HG02623 (cell line): ENCODE data around the gene TMEM144.
"Not testable (repeated sequence)": the region's sequence is repeated elsewhere in the genome, so short reads cannot be mapped to it uniquely, and the experiment has no call there.

Source experiments
- ATAC-seq: cut with Tn5 transposase; IDR thresholded peaks from one replicate; pipeline ENCODE4 v1.9.1; 2021; ENCODE audit warnings: moderate library complexity; ENCODE audit not compliant: unreplicated experiment

Gene TMEM144

DNA sequence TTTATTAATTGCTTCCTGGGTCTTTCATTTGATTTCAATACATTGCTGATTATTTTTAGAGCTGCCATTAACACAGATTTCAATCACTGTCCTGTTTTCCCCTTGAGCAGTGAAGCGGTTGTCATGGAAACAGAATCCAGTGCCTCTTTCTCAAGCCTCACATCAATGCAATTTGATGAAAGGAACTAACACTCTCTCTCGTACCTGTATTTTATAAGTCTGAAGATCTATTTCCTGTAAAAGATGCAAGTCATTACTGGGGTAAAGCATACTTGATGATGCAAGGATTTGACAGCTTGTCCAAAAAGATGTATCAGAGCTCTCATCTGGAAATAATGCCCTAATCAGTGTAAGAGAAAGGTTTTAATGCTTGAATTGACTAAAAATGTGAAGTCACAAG, 19.6 kb upstream of the TMEM144 start:
- ATAC-seq, result no peak

DNA sequence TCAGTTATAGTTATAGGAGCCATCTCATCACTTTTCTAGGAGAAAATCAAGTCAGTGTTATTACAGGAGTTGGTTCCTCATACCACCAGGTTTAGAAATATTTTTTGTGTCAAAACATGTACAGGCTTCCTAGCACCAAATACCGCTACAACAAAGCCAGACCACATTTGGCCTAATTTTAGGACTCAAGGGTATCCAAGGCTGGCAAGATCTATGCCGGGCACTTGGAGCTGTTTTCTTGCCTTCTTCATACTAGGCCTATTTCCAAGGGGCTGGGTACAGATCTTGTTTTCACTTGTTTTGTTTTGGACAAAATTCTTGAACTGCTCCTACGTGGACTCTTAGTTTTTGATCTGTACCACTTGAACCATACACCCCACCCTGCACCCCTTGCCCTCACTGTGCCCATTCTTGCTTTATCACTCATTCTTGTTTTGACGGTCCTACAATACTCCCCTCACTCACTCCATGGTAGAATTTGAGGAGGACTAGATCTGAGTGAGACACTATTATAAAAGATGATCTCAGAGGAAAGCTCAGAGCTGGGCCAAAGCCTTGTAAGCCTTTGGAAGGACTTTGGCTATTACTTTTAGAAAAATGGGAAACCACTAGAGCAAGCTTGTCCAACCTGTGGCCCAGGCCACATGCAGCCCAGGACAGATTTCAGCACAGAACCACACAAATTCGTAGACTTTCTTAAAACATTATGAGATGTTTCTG, 17.7 kb upstream of the TMEM144 start:
- ATAC-seq, result no peak

- peak; percentile 70 for ATAC-seq
Observed at GRCh38 chr4:158193171-158193749, 17.0 kb upstream of the TMEM144 start.

DNA sequence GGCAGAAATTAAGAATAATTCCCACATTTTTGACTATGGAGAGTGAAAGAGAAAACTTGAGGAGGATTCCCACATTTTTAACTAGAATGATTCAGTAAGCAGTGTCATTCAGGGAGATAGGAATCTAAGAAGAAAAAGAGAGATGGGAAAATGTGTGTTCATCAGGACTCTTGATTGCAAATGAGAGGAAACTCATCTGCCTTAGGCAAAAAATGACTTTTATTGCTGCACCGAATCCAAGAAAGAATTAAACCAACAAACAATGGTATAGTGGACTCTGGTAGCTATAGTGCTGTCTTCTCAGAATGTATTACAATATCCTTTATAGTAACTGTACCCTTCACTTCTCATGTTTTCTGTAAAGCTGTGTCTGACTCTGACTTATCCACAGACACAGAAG, 15.0 kb upstream of the TMEM144 start:
- no peak for ATAC-seq

DNA sequence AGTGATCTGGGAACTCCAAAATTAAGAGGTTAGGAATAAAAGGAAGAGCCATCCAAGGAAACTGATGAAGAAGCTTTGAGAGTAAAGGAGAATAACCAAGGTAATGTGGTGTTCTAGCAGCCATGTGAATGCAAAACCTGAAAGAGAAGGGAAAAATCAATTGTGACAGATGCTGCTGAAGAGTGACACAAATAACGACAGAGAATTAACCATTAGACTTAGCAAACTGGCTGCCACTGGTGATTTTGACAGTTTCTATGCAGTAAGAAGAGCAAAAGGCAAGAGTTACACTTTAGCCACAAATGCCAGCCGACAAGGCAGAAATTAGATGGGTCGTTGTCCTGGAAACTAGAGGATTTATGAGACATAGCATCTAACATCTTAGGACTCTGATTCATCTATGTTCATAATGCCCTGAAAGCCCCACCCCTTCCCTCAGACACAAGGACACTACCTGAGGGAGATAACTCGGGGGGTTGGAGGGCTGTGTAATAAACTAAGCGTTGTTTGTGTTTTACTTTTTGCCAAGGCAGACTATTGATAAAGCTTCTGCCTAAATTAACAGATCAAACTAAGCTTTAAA, 13.0 kb upstream of the TMEM144 start:
- ATAC-seq, result no peak

DNA sequence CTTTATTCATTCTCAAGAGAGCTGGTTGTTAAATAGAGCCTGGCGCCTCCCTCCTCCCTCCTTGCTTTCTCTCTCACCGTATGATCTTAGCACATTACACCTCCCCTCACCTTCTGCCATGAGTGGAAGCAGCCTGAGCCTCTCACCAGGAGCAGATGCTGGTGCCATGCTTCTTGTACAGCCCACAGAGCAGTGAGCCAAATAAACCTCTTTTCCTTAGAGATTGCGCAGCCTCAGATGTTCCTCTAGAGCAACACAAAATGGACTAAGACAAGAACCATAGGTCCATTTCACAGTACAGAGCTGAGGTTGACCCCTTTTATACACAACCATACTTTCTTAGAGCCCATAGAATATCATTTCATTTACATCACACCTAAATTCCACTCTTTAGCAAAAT, 10.1 kb upstream of the TMEM144 start:
- no peak for ATAC-seq

- no peak for ATAC-seq
Observed at GRCh38 chr4:158201322-158201721, 9.0 kb upstream of the TMEM144 start.

GRCh38 chr4:158201876-158202275, 8.4 kb upstream of the TMEM144 start:
- ATAC-seq, result no peak

DNA sequence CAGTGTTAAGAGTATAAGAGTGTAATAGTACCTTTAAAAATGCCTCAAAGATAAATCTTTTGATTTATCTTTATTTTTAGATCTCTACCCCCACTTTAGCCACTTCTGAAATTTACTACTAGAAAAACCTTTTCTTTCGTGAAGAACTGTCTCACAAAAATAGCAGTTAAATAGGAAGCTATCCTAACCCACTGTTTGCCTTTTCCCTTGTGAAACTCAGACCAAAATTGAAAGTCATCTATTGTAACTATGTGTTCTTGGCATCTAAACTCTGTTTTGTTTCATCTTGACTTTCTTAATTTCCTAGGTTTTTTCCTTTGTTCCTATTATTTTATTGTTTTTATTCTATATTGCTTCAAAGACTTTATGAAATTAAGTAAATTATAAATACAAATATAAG, 7.8 kb upstream of the TMEM144 start:
- no peak for ATAC-seq

GRCh38 chr4:158203436-158203835, 6.8 kb upstream of the TMEM144 start:
- no peak for ATAC-seq

DNA sequence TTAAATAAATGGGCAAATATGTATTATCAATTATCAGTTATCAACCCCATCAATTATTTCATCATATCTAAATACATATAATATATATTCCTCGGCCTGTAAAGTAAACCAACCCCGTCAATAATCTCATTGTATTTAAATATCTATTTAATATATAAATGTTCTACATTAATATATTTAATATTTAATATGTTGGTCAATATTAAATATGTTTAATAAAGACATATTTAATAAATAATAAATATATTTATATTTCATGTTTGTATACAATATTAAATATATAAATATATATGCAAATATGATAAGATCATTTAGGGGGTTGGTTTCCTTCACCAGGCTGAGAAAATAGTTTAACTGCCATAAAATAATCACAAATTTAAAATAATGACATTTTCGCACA, 6.4 kb upstream of the TMEM144 start:
- ATAC-seq, result no peak

DNA sequence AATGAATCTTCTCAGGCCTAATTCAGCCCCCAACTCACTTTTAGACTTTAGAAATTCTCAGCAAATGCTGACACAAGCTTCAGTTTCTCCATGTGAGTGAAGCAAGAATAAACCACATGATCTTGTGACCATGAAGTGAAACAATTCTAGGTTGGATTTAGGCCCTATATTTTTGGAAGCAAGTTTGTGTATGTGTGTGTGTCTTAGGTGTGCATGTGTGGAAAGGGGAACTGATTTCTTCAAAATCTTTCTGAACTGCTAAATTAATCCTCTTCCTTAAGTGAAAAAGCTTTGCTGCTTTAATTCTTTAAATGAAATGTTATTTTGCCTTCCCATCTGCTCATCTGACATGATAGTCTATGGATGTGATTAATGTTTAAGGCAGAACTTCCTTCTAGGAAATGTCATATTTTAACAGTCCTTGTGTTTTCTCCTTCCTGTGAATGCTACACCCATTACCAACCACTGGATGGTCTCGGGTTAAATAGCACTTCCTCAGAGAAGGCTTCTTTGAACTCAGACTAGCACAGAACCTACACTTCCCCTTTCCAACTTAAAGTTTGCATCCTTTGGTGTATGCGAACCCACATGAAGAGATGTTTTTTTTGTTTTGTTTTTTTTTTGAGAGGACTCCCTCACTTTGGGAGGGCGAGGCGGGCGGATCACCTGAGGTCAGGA, 1.2 kb upstream of the TMEM144 start:
- peak; percentile 37 for ATAC-seq

- no peak for ATAC-seq
Observed at GRCh38 chr4:158211222-158211621, 936 bp downstream of the TMEM144 start.

DNA sequence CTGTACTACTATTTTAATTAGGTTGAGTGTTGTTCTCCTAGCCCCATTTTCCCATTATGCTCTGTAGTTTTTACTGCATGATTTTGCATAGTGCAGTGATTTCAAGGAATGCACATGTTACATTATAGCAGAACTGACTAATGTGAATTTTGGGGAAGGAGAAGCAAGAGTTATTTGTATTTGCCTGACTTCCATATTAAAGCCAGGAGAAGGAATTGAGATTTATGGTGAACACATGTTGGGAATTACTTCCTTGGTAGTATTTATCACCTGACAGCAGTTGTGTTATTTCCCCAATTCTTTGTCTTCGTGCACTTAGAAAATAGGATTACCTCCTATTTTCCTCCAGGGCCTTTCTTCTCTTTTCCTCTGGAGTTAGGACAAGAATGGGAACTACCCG, 3.2 kb downstream of the TMEM144 start:
- ATAC-seq, result no peak

- no peak for ATAC-seq
Observed at GRCh38 chr4:158214856-158215255, 4.6 kb downstream of the TMEM144 start.

DNA sequence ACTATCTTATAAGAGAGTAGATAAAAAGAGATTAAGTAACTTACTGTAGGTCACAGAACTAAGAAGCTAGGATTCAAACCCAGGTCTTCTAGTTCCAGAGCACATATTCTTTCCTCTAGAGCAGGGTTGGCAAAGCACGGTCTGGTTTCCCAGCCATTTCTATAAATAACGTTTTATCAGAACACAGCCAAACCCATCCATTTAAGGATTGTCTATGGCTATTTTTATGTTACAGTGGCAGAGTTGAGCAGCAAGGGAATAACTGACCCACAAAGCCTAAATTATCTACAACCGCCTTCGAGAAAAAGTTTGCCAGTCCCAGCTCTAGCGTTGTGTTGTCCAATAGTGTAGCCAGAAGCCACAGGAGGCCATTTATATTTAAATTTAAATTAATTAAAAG, 7.5 kb downstream of the TMEM144 start:
- no peak for ATAC-seq

GRCh38 chr4:158219623-158220022, 9.3 kb downstream of the TMEM144 start:
- no peak for ATAC-seq

GRCh38 chr4:158224318-158224717, 14.0 kb downstream of the TMEM144 start:
- ATAC-seq, result not testable (repeated sequence)

- ATAC-seq, result not testable (repeated sequence)
Observed at GRCh38 chr4:158224999-158225398, 14.7 kb downstream of the TMEM144 start.

DNA sequence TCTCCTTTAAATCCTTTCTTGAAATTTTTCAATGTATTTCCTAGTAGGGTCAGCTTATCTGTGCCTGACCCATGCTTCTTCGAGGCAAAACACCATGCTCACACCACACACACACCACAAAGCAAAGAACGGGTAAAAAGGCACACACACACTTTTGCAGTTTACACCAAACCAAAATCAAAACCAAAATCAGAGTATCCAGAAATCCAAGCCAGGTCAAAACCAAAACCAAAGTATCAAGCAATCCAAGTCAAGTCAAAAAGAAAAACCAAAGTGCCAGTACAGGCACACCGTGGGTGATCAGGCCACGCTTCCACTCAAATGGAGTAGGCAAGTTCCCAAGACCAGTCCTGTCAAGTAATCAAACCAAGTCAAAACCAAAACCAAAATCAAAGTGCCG, 17.6 kb downstream of the TMEM144 start:
- ATAC-seq, result not testable (repeated sequence)

- ATAC-seq, result not testable (repeated sequence)
Observed at GRCh38 chr4:158228399-158228798, 18.1 kb downstream of the TMEM144 start.

DNA sequence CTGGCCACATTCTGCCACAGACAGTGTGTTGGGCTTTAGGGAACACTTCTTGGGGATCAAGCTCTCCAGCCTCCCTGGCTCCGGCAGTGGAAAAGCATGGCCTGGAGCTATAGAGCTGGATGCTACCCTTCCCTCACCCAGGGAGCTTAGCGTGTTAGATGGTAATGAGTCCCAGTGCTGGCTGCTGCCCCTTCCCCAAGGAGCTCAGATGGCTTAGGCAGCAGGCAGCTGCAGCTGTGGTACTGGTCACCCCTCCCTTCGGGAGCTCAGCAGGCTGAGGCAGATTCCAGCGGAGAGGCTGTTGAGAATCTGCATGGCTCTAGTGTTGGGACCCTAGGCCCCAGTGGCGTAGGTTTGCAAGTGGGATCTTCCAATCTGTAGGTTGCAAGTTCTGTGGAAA, 19.5 kb downstream of the TMEM144 start:
- ATAC-seq, result no peak
